IPS DF 4.7 (cell line): Measurements from ENCODE around the gene FSD1L.

Experiments
- DNase-seq: peaks from one replicate; pipeline ENCODE4 v3.0.0-alpha.2; 2013; ENCODE audit warnings: low spot score; ENCODE audit errors: extremely low read depth

FSD1L gene

GRCh38 chr9:105447814-105448812 lies at the start of gene FSD1L:
TSS of gene FSD1L (plus strand) at chr9:105448034. CDS start at chr9:105448221, 187 bp downstream.
- peak; percentile 58 for DNase-seq

GRCh38 chr9:105399117-105399516 lies 48.7 kb upstream of the FSD1L start:
- no peak for DNase-seq

- DNase-seq = no peak
Observed at GRCh38 chr9:105401651-105402050, 46.2 kb upstream of the FSD1L start.

GRCh38 chr9:105403552-105404248 lies 44.1 kb upstream of the FSD1L start:
- no peak for DNase-seq

- DNase-seq = no peak
Observed at GRCh38 chr9:105405514-105406131, 42.2 kb upstream of the FSD1L start.

GRCh38 chr9:105406369-105406768 lies 41.5 kb upstream of the FSD1L start:
- DNase-seq = no peak

GRCh38 chr9:105413525-105413924 lies 34.3 kb upstream of the FSD1L start:
- DNase-seq = no peak

- DNase-seq = no peak
Observed at GRCh38 chr9:105414947-105415661, 32.7 kb upstream of the FSD1L start.

- DNase-seq = no peak
Observed at GRCh38 chr9:105415662-105415980, 32.2 kb upstream of the FSD1L start.

- DNase-seq = no peak
Observed at GRCh38 chr9:105416840-105417239, 31.0 kb upstream of the FSD1L start.

GRCh38 chr9:105418588-105419500 lies 29.0 kb upstream of the FSD1L start:
- DNase-seq = no peak

- DNase-seq = no peak
Observed at GRCh38 chr9:105419816-105420597, 27.8 kb upstream of the FSD1L start.

- DNase-seq = no peak
Observed at GRCh38 chr9:105421154-105421553, 26.7 kb upstream of the FSD1L start.

- DNase-seq = no peak
Observed at GRCh38 chr9:105421864-105422263, 26.0 kb upstream of the FSD1L start.

GRCh38 chr9:105425816-105426433 lies 21.9 kb upstream of the FSD1L start:
- no peak for DNase-seq

- DNase-seq = no peak
Observed at GRCh38 chr9:105426657-105427056, 21.2 kb upstream of the FSD1L start.

- no peak for DNase-seq
Observed at GRCh38 chr9:105431424-105432246, 16.2 kb upstream of the FSD1L start.

- no peak for DNase-seq
Observed at GRCh38 chr9:105432247-105432842, 15.5 kb upstream of the FSD1L start.
